GM12878 (cell line): ENCODE results near the gene TEPSIN. TPM values are rescaled to one million over a fixed set of nuclear protein-coding genes. Genes with fewer than 3 reads are reported as not detected.

Experiments used
- ATAC-seq: fragments of 200-7000 bp; cut with Tn5 transposase; 3 replicates; pipeline ENCODE4 v1.9.1; 2020; ENCODE audit warnings: mild to moderate bottlenecking, moderate library complexity
- BruUV-seq: library from RNA; stranded (reverse); fragments of 400-500 nt; replicated peaks from 2 replicates; lab custom pipeline; 2021; lab: Mats Ljungman, UMichigan
- CTCF ChIA-PET: fragments of 300-600 bp; sonication (Branson Sonifier 250); formaldehyde crosslinking; extraction: SDS; loops from one replicate; lab custom pipeline; 2021; ENCODE audit warnings: inconsistent platforms; lab: Yijun Ruan, JAX
- POLR2A ChIA-PET: fragments of 350-600 bp; formaldehyde crosslinking; extraction: SDS; loops from one replicate; lab custom pipeline; 2021; ENCODE audit warnings: inconsistent platforms; lab: Charles Lee
- RAD21 ChIA-PET: fragments of 300-600 bp; sonication (Branson Sonifier 250); formaldehyde crosslinking; loops from one replicate; lab custom pipeline; 2023; ENCODE audit warnings: antibody characterized with exemption; ENCODE audit not compliant: unreplicated experiment; lab: Charles Lee
- SMC1A ChIA-PET: fragments of 300-600 bp; sonication (Branson Sonifier 250); formaldehyde crosslinking; loops from one replicate; lab custom pipeline; 2023; ENCODE audit not compliant: unreplicated experiment, uncharacterized antibody; lab: Charles Lee
- DNase-seq: peaks from one replicate; pipeline ENCODE4 v3.0.0-alpha.2; 2011; ENCODE audit warnings: low read depth, low spot score
- FAIRE-seq: peaks from 3 replicates; lab custom pipeline; 2011; peaks lifted over from hg19 to GRCh38; lab: Jason Lieb, UNC
- H2AFZ ChIP-seq: 2 replicates; pipeline ENCODE4 v1.6.0; 2011; ENCODE audit warnings: low read depth, low read length, control low read depth; ENCODE audit not compliant: control insufficient read depth
- H3K27ac ChIP-seq: 2 replicates; pipeline ENCODE4 v1.5.1; 2011; ENCODE audit warnings: control low read depth; ENCODE audit not compliant: control insufficient read depth, insufficient read depth
- H3K27me3 ChIP-seq, 2 experiments: replicated peaks in 1 of 2; 2 replicates each; pipeline versions ENCODE4 v1.6.0 to v1.6.1; 2011; ENCODE audit warnings: low read length in 1 of 2; ENCODE audit not compliant: control insufficient read depth in 2 of 2, insufficient read depth in 2 of 2
- H3K36me3 ChIP-seq, 2 experiments: 2 replicates each; pipeline ENCODE4 v1.5.1; 2011; ENCODE audit warnings: low read length in 1 of 2; ENCODE audit not compliant: control insufficient read depth in 2 of 2, insufficient read depth in 2 of 2
- H3K4me1 ChIP-seq: 2 replicates; pipeline ENCODE4 v1.6.1; 2011; ENCODE audit warnings: mild to moderate bottlenecking, low read length, moderate library complexity, mixed read lengths; ENCODE audit not compliant: control insufficient read depth, insufficient read depth
- H3K4me2 ChIP-seq: 2 replicates; pipeline ENCODE4 v1.6.0; 2011; ENCODE audit warnings: control low read depth; ENCODE audit not compliant: control insufficient read depth, insufficient read depth
- H3K4me3 ChIP-seq: fragments of 200-600 bp; sonication (generic); 2 replicates; pipeline ENCODE4 v1.5.1; 2016
- H3K79me2 ChIP-seq: 2 replicates; pipeline ENCODE4 v1.6.0; 2011; ENCODE audit warnings: low read length; ENCODE audit not compliant: control insufficient read depth, insufficient read depth
- H3K9ac ChIP-seq: 2 replicates; pipeline ENCODE4 v1.8.0; 2011; ENCODE audit warnings: low read length, control low read depth, mixed read lengths; ENCODE audit not compliant: control insufficient read depth, insufficient read depth
- H3K9me3 ChIP-seq: replicated peaks from 3 replicates; pipeline ENCODE4 v1.5.1; 2011; ENCODE audit warnings: mild to moderate bottlenecking, low read length; ENCODE audit not compliant: control insufficient read depth, insufficient read depth
- H4K20me1 ChIP-seq: 2 replicates; pipeline ENCODE4 v1.6.0; 2011; ENCODE audit not compliant: control insufficient read depth, insufficient read depth
- CHD4 ChIP-seq: fragments of 200-600 bp; sonication (generic); IDR thresholded peaks from 2 replicates; pipeline ENCODE4 v1.6.1; 2016; ENCODE audit warnings: mild to moderate bottlenecking
- RAD21 ChIP-seq: IDR thresholded peaks from 2 replicates; pipeline ENCODE4 v1.6.1; 2011; ENCODE audit warnings: mild to moderate bottlenecking, low read depth, low read length, moderate library complexity; ENCODE audit not compliant: insufficient read depth
- SMARCA5 ChIP-seq: fragments of 450-650 bp; IDR thresholded peaks from 2 replicates; pipeline ENCODE4 v1.6.1; 2017; ENCODE audit warnings: mild to moderate bottlenecking
- ZBED1 ChIP-seq: IDR thresholded peaks from 2 replicates; pipeline ENCODE4 v1.6.1; 2016; ENCODE audit warnings: borderline replicate concordance
- WGBS: methylation state at CpG from one replicate; pipeline ENCODE4 v1.1.6; 2016; ENCODE audit warnings: low lambda C conversion rate; ENCODE audit not compliant: insufficient replicate concordance, insufficient coverage; ENCODE audit errors: missing lambda C conversion rate; 5-methylcytosine and 5-hydroxymethylcytosine counted together
- in situ Hi-C: fragments of 300-500 bp; cut with MboI; formaldehyde crosslinking; loops from 9 replicates; pipeline ENCODE4 v1.14.3; 2018; ENCODE audit warnings: mixed read lengths
- intact Hi-C: fragments of 100-400 bp; cut with micrococcal nuclease; formaldehyde crosslinking; loops from one replicate; pipeline ENCODE4 v1.14.2; 2022; ENCODE audit not compliant: unreplicated experiment
- polyA plus RNA-seq, 11 experiments: library from polyadenylated mRNA; depleted of rRNA in 4 of 11; unstranded in 6 of 11; stranded (reverse) in 5 of 11; fragments of >200 nt; fragmentation: Nextera tagmentation in 4 of 11; fragmentation: Illumina TruSeq in 1 of 11; extraction: Ambion mirVana in 4 of 11; extraction: Trizol in 1 of 11; gene quantifications; 1 replicate in 1 of 11; 2 replicates in 10 of 11; pipeline versions ENCODE4 v1.2.1 to v1.2.3, GENCODE V29; 2011 to 2016; ENCODE audit warnings: inconsistent platforms in 2 of 11, missing spikeins in 2 of 11, low read depth in 1 of 11
- total RNA-seq, 4 experiments: library from RNA; depleted of rRNA in 3 of 4; stranded (reverse); fragments of >200 nt in 3 of 4; fragmentation: Illumina TruSeq in 1 of 4; extraction: Trizol in 1 of 4; gene quantifications; 2 replicates each; pipeline versions ENCODE4 v1.2.1 to v1.2.3, GENCODE V29; 2013 to 2021
- TF ChIP-seq, protein P1 (sequence below): fragments of 450-650 bp; IDR thresholded peaks from 2 replicates; pipeline ENCODE4 v1.6.1; 2016; ENCODE audit warnings: mild to moderate bottlenecking
- TF ChIP-seq, protein P2 (sequence below): IDR thresholded peaks from 2 replicates; pipeline ENCODE4 v1.6.1; 2011; ENCODE audit warnings: low read depth, mild to moderate bottlenecking, low read length, moderate library complexity, borderline replicate concordance; ENCODE audit errors: extremely low read depth

Gene TEPSIN
- total and polyA plus RNA-seq, 10 of the 15 experiments (the other 5 are each of a cell fraction or from before 2014, with no cell fraction given): 0.87 to 36.7 (median 5.3) TPM

DNA sequence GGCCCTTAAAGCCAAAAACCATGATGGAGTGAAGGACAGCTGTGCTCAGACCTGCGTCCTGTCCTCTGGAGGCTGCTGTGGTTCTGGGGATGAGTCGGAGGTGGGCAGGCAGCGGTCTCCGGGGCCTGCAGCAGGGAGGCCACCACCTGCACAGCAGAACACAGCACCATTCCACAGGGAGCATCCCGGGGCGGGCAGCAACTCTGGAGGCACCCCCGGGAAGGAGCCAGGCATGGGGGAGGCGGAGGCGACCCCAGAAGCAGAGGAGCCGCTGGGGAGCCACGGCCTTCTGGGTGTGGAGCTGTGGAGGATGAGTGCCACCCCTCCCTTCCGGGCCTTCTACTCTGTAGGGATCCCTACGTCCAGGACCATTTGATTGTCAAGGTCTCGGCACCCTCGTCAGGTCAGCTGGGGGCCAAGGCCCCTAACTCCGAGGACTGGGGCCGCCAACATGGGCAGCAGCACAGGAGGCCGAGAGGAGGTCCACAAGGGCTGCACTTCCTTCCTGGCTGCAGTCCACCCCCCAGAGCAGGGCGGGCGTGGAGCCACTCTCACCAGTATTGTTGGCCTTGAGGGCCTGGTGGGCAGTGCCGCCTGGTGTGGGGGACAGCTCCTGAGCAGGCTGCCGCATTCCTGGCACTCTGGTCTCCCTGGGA, 39.9 kb downstream of the TEPSIN start:
- 91% methylated on average over 22 of the region's 22 CpGs for WGBS
- intact Hi-C loops: no loop called here
- Histone ChIP-seq H3K27me3 (no peaks in the 10 kb centered on the region), H3K9me3 (no peaks in the 10 kb centered on the region), H3K36me3 (peaks cover 4 to 7% of the 10 kb centered on the region in 2 experiments; a peak in 2 of 4 replicates), H3K4me3 (no peak overlapping the region), H3K4me2 (no peak overlapping the region), H3K27ac (no peak overlapping the region), H3K79me2 (no peaks in the 10 kb centered on the region), H4K20me1 (no peaks in the 10 kb centered on the region), H3K4me1 (no peaks in the 10 kb centered on the region), H3K9ac (no peak overlapping the region), H2AFZ (no peak overlapping the region)
- TF ChIP-seq, protein P1, sequence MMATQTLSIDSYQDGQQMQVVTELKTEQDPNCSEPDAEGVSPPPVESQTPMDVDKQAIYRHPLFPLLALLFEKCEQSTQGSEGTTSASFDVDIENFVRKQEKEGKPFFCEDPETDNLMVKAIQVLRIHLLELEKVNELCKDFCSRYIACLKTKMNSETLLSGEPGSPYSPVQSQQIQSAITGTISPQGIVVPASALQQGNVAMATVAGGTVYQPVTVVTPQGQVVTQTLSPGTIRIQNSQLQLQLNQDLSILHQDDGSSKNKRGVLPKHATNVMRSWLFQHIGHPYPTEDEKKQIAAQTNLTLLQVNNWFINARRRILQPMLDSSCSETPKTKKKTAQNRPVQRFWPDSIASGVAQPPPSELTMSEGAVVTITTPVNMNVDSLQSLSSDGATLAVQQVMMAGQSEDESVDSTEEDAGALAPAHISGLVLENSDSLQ: no peak
- TF ChIP-seq, protein P2, sequence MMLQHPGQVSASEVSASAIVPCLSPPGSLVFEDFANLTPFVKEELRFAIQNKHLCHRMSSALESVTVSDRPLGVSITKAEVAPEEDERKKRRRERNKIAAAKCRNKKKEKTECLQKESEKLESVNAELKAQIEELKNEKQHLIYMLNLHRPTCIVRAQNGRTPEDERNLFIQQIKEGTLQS: no peak
- TF ChIP-seq ZBED1: no peak
- TF ChIP-seq SMARCA5: no peak
- TF ChIP-seq RAD21: no peak
- TF ChIP-seq CHD4: no peak
- ChIA-PET RAD21 (no interaction called here), CTCF (interaction anchor here (0.7 to 0.9 kb wide), 2 partner anchors 42 to 286 kb away, joined by 3 read pairs; no protein-coding TSS in a partner anchor), POLR2A (no interaction called here), SMC1A (interaction anchor here (1.2 kb wide), 1 partner anchor 24 kb away, joined by 3 read pairs; the partner anchor contains the start of gene CEP131)
- DNase-seq (no peak), FAIRE-seq (no peak), ATAC-seq (no peak)
- BruUV-seq: no TSS peak
- in situ Hi-C loops: no loop called here
